ENCODE results near the gene DCBLD2.

The DCBLD2 gene

GRCh38 chr3:98797905-98798304, 103.6 kb downstream of the DCBLD2 start:
- no peak for DNase-seq (ENCODE audit: low read depth in 1 of 2, low spot score in 1 of 2)

DNA sequence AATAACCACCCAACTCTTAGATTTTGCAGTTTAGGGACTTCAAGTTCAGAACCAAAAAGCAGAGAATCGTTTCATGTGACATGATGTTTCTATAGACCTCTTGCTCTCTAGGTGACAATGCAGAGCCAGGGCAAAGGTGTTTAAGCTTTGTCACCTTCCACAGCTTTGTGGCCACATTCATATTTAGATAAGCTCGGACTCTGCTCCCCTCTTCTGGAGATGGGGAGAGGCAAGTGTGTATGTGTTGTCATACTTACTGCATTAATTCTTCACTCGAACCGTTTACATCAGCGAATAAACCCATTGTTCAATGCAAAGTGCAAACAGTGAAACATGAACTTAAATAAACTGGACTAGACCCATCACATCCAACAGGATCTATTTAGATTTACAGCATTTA, 105.2 kb downstream of the DCBLD2 start:
- DNase-seq (ENCODE audit: low read depth in 1 of 2, low spot score in 1 of 2): no peak

DNA sequence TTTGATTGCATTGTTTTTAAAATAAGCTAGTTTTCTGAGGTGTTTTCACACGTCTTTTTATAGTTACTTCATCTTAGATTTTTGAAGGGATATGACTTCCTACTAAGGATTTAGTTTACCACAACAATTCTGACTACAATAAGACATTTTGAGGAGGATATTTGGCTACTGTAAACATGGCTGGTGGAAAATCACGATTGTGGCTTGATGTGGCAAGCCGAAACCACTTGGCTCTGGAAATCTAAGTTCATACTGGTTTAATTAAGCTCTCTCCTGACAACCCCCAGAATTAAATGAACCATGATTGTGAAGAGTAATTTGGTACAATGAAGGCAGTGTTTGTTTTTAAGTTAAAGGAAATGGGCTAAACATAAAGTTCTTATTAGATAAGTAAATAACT, 107.5 kb downstream of the DCBLD2 start:
- no peak for DNase-seq (ENCODE audit: low read depth in 1 of 2, low spot score in 1 of 2)

- no peak for DNase-seq (ENCODE audit: low read depth in 1 of 2, low spot score in 1 of 2)
Measured at GRCh38 chr3:98791341-98792325, 109.9 kb downstream of the DCBLD2 start.

DNA sequence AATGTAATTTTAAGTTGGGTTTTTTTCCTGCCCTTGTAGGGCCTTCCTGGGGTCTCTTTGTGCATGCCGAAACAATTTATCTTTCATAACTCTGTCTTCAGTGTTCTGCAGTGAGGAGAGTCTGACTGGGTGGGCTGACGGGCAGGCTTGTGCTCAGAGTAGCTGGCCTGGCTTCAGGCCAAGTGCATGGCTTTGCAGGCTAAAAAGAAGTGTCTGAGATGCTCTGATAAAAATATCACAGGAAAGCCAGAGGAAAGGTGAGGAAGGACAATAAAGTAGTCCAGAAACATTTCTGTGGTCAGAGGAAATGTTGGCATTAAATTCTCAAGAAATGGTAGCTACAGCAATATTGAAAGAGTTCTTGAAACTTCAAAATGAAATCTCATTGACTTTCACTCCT, 112.8 kb downstream of the DCBLD2 start:
- no peak for DNase-seq (ENCODE audit: low read depth in 1 of 2, low spot score in 1 of 2)

DNA sequence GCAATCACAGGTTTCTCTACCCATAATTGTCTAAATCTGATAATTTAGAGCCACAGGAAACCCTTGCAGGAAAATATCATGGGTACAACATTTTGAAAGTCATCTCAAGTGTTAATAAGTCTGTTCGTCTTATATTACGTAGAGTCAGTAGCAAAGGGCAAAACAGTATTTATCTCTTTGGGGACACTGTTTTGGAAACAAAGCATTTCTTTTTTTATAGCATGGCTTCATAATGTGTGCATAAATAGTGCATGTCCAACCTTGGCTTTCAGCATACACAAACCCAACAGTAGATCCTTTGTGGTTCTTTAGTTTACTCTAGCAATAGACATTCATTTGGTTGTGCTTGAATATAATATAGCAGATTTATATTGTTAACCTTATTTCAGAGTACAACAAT, 114.3 kb downstream of the DCBLD2 start:
- no peak for DNase-seq (ENCODE audit: low read depth in 1 of 2, low spot score in 1 of 2)

- DNase-seq (ENCODE audit: low read depth in 1 of 2, low spot score in 1 of 2): no peak
Measured at GRCh38 chr3:98786364-98787006, 115.0 kb downstream of the DCBLD2 start.

- no peak for DNase-seq (ENCODE audit: low read depth in 1 of 2, low spot score in 1 of 2)
Measured at GRCh38 chr3:98784666-98785600, 116.6 kb downstream of the DCBLD2 start.

DNA sequence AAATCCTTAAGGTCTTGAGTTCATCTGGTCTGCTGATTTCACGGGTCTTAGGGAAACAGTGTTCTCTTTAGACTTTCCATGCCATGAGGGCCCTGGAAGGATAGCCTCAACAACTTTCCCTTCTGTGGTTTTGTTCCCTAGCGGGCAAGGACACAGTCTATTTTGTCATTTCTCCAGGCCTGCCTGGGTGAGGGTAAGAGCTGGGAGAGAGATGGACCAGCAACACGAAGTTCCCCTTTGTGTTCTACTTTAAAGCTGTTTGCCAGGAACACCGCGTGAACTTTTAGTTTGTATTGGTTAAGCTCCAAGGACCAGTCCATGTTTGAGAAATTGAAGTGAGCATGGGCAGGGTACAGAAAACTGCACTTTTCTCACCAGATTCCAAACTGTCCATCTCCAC, 117.5 kb downstream of the DCBLD2 start:
- no peak for DNase-seq (ENCODE audit: low read depth in 1 of 2, low spot score in 1 of 2)

- no peak for DNase-seq (ENCODE audit: low read depth in 1 of 2, low spot score in 1 of 2)
Measured at GRCh38 chr3:98782824-98783500, 118.5 kb downstream of the DCBLD2 start.

GRCh38 chr3:98780343-98780742, 121.2 kb downstream of the DCBLD2 start:
- DNase-seq (ENCODE audit: low read depth in 1 of 2, low spot score in 1 of 2): no peak

DNA sequence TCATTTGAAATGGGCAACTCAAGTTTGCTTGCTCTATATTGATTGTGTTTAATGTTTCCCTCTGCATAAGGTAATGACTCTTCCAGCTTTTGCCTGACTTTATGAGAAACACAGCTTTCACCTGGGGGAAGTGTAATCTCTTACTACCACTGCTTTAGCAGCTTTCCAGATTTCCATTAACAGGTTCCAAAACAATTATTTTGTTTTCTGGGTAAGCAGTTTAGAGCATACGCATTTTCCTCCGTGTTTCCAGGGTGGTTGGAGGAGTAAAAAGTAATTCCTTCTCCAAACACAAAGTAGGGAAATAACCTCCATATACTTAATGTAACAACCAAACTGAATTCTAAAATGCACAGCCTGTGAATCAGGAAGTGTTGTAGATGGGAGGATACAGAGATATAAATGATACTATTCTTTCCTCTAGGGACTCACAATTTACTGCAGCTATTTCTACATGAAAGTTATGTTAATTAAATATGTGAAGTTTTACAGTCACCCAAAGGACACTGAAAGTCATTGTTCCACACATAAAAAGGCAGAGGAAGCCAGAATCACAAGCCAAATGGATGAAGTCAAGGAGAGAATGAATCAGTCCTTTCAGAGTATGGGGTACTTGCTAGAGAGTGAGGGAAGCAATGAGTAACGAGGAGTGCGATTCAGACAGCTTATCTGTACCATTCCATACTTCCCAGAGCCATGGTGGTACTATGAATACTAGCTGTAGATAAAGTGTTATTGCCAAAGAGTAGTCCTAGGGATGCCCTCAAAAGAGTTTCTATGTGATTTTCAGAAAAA, 121.8 kb downstream of the DCBLD2 start:
- DNase-seq (ENCODE audit: low read depth in 1 of 2, low spot score in 1 of 2): no peak

DNA sequence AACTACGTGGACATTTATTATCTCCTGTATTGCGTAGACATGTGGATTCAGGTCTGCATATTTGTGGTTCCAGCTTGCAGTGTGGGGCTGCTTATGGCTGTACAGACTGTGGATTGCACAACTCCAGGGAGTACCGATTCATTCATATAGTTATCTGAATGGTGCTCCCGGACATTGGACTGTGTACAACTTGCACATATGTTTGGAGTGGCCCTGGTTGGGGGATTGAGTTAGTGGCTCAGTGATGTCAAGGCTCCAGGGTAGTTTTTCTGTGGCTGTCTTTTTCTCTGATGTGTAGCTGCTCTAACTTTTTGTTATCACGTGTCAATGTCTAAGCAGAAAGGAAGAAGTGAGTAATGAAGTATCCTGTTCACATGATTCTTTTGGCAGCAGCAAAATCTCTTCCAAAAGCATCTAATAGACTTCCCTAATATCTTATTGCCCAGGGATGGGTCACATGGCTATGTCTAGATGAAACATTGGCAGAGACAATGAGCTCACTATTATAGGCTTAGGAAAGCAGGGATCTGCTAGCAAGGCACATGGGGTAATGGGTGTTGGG, 122.6 kb downstream of the DCBLD2 start:
- DNase-seq (ENCODE audit: low read depth in 1 of 2, low spot score in 1 of 2): no peak

GRCh38 chr3:98778383-98778782, 123.1 kb downstream of the DCBLD2 start:
- no peak for DNase-seq (ENCODE audit: low read depth in 1 of 2, low spot score in 1 of 2)

GRCh38 chr3:98777801-98778220, 123.7 kb downstream of the DCBLD2 start:
- DNase-seq (ENCODE audit: low read depth in 1 of 2, low spot score in 1 of 2): no peak

GRCh38 chr3:98777286-98777685, 124.2 kb downstream of the DCBLD2 start:
- DNase-seq (ENCODE audit: low read depth in 1 of 2, low spot score in 1 of 2): no peak

- no peak for DNase-seq (ENCODE audit: low read depth in 1 of 2, low spot score in 1 of 2)
Measured at GRCh38 chr3:98776140-98776493, 125.4 kb downstream of the DCBLD2 start.

- DNase-seq (ENCODE audit: low read depth in 1 of 2, low spot score in 1 of 2): no peak
Measured at GRCh38 chr3:98775459-98776139, 125.9 kb downstream of the DCBLD2 start.

DNA sequence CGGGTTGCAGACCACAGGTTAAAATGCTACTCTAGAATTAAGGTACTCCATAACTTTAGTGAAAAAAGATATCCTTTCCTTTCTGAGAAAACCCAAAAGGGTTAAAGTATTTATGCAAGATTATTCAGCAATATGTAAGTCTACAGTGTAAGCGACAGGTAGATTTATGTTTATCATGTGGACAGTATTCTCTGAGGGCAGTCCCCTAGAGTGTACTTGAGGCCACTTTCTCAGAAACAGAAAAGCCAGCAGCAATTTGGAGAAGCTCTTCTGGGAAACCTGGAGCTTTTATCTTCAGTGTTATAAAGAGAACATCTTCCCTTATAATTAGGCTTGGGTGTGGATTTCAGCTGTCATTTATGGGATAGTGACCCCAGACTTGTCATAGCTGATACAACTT, 129.5 kb downstream of the DCBLD2 start:
- DNase-seq (ENCODE audit: low read depth in 1 of 2, low spot score in 1 of 2): no peak

Measured in stimulated activated CD4-positive, alpha-beta T cell treated with anti-CD3 and anti-CD28 coated beads, Interleukin-15, amount 100 ng/mL, for 1 hour (primary cell).